Measurements from ENCODE around the gene MUC6.

MUC6 gene

DNA sequence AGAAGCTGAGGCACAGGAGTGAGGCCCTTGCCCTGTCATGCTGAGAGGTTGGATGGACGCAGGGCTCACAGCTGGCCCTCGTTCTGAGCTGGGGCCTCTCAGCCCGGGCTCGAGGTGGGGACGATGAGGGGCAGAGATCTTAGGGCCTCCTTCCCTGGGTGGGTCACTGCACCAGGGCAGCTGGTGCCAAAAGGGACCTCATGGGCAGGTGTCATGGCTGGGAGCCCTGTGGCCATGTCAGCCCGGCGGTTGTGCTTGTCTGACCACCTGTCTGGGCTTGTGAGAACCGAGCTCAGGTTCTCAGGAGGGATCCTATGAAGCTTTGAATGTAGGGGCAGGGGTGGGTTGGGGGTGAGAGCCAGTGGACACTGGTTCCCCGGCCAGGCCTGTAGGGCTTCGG, 1.8 kb upstream of the MUC6 start:
- no peak for DNase-seq (ENCODE audit: low read depth, low spot score)

DNA sequence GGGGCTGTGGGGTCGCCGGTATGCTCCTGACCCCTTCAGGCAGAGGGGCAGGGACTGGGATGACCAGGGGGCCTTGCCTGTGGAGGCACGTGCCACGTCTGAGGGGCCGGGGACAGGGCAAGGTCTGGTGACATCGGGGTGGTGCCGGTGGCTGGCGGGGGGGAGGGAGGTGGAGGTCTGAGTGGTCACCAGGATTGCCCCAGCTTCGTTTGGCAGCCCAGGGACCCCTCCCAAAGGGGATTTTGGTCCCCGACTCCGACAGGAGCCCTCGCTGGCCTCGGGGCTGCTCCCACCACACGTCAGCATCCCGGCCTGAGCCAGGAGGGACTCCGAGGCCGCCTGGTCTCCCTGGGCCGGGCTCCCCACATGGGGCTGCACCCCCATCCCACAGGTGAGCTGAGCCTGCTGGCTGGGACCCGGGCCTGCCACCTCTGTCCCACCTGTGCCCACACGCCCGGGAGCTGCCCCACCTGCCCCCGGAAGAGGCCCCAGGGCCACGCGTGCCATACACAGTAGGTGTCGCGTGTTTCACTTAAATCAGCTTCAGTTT, 1.1 kb upstream of the MUC6 start:
- DNase-seq (ENCODE audit: low read depth, low spot score) = no peak

DNA sequence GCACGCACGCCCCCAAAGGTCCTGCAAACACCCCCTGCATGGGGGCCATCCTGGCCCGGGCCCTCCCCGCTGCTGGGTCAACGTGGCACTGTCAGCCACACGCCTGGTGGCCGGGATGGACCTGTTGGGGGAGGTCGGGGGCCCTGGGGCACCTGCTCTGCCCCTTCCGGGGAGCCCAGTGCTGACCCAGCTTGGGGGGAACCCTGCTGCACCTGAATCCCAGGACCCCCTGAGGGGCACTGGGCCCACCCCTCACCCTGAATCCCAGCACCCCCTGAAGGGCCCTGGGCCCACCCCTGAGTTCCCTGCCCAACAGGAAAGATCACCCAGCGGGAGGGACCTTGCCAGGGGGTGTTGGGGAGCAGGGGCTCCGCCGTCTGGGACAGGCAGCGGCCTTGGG, 413 bp upstream of the MUC6 start:
- no peak for DNase-seq (ENCODE audit: low read depth, low spot score)

GRCh38 chr11:1035577-1036283, 788 bp downstream of the MUC6 start:
- DNase-seq (ENCODE audit: low read depth, low spot score) = no peak

- no peak for DNase-seq (ENCODE audit: low read depth, low spot score)
Observed at GRCh38 chr11:1034456-1035295, 1.8 kb downstream of the MUC6 start.

- DNase-seq (ENCODE audit: low read depth, low spot score) = no peak
Observed at GRCh38 chr11:1034001-1034400, 2.5 kb downstream of the MUC6 start.

GRCh38 chr11:1033016-1033798, 3.3 kb downstream of the MUC6 start:
- no peak for DNase-seq (ENCODE audit: low read depth, low spot score)

DNA sequence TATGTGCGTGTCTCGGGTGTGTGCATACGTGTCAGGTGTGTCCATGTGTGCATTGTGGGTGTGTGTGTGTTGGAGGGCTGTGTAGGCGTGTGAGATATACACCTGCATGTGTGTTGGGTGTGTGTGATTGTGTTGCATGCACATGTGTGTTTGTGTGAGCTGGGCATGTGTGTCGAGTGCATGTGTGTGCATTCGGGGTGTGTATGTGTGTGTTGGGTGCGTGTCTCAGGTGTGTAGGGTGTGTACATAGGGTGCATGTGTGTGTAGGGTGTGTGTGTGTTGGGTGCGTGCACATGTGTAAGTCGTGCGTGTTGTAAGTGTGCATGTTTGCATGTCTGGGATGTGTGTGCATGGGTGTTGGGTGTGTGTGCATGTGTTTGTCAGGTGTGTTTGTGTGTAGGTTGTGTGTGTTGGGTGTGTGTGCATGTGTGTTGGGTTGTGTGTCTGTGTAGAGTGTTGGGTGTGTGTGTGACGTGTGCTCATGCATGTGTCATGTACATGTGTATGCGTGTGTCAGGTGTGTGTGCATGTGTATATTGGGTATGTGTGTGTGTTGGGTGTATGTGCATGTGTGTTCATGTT, 4.1 kb downstream of the MUC6 start:
- DNase-seq (ENCODE audit: low read depth, low spot score) = no peak

DNA sequence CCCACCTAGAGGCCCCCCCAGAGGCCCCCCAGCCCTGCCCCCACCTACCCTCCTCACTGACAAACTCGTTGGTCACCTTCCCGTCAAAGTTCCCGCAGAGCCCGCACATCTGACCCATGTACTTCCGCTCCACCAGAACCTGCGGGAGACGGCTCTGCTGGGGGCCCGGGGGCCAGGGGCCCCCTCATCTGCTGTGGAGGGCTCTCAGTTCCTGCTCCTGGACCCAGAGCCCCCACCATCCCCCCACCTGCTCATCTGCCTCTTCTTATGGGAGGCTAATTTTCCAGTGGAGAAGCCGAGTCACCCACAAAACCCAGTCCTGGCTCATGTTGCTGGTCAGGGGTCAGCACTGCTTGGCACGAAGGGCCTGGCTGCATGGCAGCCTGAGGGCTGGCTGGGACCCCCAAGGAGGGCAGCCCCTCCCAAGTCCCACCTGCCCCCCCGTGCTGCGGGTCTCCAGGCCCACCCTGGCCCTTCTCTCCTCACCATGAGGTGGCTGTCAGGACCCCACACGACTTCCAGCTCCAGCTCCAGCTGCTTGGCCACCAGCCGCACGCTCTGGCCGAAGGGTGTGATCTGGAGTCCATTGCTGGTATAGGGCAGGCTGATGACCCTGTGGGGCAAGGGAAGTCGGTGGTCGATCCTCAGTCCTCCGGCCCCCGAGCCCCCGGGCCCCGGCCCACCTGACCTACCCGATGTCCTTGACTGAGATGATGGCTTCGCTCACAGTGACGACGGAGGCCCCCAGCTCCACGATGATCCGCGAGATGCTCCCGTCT, 5.2 kb downstream of the MUC6 start:
- no peak for DNase-seq (ENCODE audit: low read depth, low spot score)

DNA sequence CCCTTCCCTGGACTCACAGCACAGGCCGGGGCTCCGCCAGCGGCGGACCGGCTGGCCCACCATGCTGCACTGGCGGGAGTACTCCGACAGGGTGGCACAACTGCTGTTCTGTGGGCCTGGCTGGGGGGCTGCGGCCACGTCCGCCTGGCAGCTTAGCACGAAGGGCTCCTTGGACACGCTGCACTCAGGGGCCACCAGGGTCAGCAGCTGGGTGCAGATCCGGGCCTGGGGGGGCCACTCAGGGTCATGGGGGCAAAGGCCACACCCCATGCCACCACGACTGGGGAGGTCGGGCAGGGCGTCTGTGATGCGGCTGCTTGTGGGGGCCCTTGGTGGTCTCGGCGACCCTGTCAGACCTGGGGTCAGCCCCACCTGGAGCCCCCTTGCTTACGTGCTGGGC, 6.0 kb downstream of the MUC6 start:
- no peak for DNase-seq (ENCODE audit: low read depth, low spot score)

- DNase-seq (ENCODE audit: low read depth, low spot score) = no peak
Observed at GRCh38 chr11:1030086-1030485, 6.4 kb downstream of the MUC6 start.

DNA sequence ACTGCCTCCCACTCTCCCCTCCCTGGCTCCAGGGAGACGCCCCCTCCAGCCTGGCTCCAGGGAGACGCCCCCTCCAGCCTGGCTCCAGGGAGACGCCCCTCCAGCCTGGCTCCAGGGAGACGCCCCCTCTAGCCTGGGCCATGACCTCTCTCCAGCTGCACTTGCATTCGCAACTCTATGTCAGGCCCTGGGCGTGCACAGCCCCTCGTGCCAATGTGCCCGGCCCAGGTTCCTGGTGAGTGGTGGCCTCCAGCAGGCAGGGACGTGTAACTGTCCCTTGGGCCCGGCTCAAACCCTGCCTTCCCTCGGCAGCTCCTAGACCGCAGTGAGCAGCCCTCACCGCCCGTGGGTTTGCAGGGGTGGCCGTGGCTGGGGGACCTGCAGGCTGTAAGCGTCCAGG, 6.9 kb downstream of the MUC6 start:
- no peak for DNase-seq (ENCODE audit: low read depth, low spot score)

DNA sequence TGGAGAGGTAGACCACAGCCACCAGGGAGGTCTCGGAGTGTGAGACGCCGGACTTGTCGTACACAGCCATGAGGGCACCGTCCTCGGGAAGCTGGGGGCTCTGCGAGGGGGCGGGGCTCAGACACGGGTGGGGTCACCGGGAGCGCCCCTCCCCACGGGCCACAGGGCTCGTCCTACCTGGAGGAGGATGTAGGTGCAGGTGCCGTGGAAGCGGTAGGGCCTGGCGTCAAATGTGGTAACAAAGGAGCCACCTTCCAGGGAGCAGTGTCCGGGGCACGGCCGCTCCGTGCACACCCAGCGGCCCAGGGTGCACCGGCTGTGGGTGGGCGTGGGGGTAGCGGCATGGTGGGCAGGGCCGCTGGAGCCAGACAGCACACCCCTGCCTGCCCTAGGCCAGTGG, 7.5 kb downstream of the MUC6 start:
- no peak for DNase-seq (ENCODE audit: low read depth, low spot score)

GRCh38 chr11:1028616-1029015, 7.9 kb downstream of the MUC6 start:
- DNase-seq (ENCODE audit: low read depth, low spot score) = no peak

DNA sequence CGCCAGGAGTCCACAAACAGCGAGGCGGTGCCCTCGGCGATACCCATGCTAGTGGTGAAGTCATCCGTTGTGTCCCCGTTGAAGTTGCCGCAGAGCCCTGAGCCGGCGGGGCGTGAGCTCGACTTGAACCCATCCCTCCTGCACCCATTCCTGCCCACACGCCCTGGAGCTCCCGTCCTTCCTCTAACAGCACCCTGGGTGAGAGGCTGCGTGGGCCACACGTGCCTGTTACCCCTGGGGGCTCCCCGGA, 8.3 kb downstream of the MUC6 start:
- no peak for DNase-seq (ENCODE audit: low read depth, low spot score)

DNA sequence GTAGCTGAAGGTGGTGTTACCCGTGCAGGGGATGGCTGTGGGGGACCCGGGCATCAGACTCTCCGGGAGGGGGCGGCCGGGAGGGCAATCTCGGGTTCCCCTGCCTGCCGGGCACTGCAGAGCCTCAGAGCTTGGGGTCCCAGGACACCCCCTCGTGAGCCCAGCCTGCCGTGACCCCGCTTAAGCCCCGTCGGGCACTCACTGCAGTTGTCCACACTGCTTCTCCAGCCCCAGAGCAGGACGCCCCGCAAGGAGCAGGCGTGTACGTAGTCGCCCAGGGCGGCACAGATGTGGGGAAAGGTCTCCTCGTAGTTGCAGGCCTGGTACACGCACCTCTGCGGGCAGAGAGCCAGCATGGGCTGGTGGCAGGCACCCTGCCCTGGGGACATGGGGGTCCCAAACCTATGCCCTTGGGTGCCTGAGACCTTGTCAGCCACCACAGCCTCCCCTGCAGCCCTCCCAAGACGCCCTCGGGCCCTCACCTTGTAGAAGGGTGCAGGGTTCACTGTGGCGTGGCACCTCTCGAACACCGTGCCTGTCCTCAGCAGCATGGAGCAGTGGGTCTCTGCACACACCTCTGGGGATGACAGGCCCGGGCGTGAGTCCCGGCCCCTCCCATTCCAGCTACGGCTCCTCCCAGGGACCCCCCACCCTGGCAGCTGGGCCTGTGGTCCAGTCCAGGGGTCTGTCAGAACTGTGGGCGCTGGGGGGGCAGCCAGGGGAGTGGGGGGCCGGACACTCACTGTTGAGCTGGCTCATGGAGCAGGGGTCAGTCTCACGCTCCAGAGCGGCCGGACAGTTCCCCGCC, 8.8 kb downstream of the MUC6 start:
- DNase-seq (ENCODE audit: low read depth, low spot score) = no peak

DNA sequence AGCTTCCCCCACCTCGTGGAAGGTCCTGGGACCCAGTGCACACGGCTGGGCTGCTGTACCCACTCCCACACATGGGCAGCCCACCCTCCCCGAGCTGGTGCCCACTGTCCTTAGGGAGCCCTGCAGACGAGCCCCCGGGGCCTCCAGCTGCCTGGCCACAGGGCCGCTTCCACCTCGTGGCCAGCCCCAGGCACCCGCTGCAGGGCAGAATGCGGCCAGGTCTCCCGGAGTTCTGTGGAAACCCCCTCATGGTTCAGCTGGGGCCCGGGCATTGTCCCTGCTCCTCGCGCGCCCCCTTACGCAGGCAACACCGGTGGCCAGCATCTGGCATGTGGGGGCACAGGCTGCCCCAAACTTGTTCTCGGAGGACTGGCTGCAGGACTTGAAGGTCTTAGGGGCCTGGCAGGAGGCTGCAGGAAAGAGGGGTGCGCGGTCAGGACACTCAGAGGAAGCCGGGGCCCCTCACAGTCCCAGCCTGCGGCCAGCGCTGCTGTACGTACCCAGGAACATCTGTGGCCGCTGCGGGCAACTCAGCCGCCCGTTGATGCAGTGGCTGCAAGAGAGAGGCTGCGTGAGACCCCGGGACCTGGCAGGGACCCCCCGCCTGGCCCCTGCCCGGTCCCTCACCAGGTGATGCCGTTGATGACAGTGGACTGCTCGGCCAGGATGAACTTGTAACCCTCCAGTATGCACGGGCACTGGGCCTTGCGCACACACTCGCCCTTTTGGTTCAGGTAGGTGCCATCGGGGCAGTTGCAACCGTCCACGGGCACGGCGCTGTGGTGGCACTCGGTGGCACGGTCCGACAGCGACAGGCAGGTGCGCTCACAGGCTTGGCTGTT, 9.7 kb downstream of the MUC6 start:
- DNase-seq (ENCODE audit: low read depth, low spot score) = no peak

- DNase-seq (ENCODE audit: low read depth, low spot score) = no peak
Observed at GRCh38 chr11:1026163-1026450, 10.4 kb downstream of the MUC6 start.

DNA sequence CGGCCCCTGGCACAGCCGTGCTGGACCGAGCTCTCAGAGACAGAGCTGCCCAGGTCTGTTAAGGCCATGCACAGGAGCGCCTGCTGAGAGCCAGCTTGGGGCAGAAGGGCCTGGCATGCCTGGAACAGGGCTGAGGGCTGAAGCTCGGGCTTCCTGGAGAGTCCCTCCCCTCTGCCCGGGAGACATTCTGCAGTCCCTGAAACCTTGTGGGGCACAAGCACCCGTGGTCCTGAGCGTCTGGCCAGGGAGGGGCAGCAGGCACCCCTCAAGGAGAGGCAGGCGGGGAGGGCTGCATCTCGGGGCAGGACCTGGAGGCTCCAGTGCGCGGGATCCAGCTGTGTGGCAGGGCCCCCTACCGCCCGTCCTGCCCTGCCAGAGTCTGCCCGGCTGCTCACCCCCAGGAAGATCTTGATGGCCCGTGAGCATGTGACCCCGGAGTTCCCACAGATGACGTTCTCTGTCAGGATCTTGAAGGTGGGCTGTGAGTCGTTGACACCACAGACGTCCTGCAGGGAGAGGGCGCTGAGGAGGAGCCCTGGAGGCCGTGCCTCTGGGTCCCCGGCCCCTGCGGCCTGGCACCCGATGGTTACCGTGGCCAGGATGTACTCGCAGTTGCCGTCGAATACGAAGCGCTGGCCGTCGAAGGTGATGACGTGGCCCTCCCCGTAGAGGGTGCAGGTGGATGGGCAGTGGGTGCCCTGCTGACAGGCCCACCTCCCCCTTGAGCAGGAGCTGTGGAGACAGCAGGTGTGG, 10.9 kb downstream of the MUC6 start:
- DNase-seq (ENCODE audit: low read depth, low spot score) = no peak

Measured in brain pericyte (primary cell).